Gastroesophageal sphincter (tissue), 3 donors: ENCODE data around the gene RNU1-4.
"Not testable (repeated sequence)": the region's sequence is repeated elsewhere in the genome, so short reads cannot be mapped to it uniquely, and the experiment has no call there.

Source experiments
- CTCF ChIP-seq, 4 experiments: fragments of 200-600 bp in 2 of 4; fragments of 450-650 bp in 2 of 4; sonication (generic) in 1 of 4; IDR thresholded peaks; one replicate each; pipeline ENCODE4 v1.5.1; 2017 to 2019; ENCODE audit warnings: antibody characterized with exemption in 4 of 4, mild to moderate bottlenecking in 2 of 4, moderate library complexity in 2 of 4
- POLR2A ChIP-seq, 2 donors: fragments of 450-650 bp; IDR thresholded peaks; one replicate each; pipeline ENCODE4 v1.6.1; 2017; ENCODE audit warnings: antibody characterized with exemption in 2 of 2, mild to moderate bottlenecking in 2 of 2, moderate library complexity in 1 of 2

GRCh38 chr1:16781033-16781432 is 40.7 kb downstream of the RNU1-4 start:
- not testable (repeated sequence) for TF ChIP-seq POLR2A, CTCF (IDR thresholded peaks at IDR 0.05)
